Measurements from ENCODE around the gene PARP6. TPM values are rescaled to one million over a fixed set of nuclear protein-coding genes. Genes with fewer than 3 reads are reported as not detected.

Gene PARP6
- total and polyA plus RNA-seq, 2 of the 8 experiments (the other 6 are each of a cell fraction or from before 2014, with no cell fraction given) = 39.8 to 45.3 TPM

DNA sequence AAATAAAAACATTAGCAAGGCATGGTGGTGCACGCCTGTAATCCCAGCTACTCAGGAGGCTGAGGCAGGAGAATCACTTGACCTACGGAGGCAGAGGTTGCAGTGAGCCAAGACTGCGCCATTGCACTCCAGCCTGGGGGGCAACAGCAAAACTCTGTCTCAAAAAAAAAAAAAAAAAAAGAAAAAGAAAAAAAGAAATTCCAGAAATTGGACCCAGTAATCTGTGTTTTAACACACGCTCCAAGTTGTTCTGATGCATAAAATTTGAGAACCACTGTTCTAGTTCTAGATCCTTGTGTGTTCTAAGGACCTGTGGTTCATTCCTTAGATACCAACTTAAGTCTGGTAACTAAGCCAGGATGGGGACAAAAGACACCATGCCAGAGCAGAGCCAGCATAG is 2.6 kb downstream of the PARP6 start (continued):
- TF ChIP-seq CHD7 (IDR thresholded peaks at IDR 0.05; ENCODE audit: insufficient replicate concordance, low read length) (no peak), SP2 (IDR thresholded peaks at IDR 0.05; ENCODE audit: low read length) (no peak), SIX5 (IDR thresholded peaks at IDR 0.05; ENCODE audit: low read depth, low read length) (no peak), BACH1 (IDR thresholded peaks at IDR 0.05; ENCODE audit: low read length) (no peak), CBX5 (IDR thresholded peaks at IDR 0.05; ENCODE audit: low read depth, low read length) (no peak)

Measured in H1 (cell line).